Fibroblast of lung (primary cell): Measurements from ENCODE around the gene WDFY2.

Experiments
- EZH2 ChIP-seq: IDR thresholded peaks from 2 replicates; pipeline ENCODE4 v1.5.1; 2012; ENCODE audit warnings: low read length, control low read depth, mild to moderate bottlenecking; ENCODE audit errors: missing control alignments
- TF ChIP-seq, protein P1 (sequence below), 2 donors: IDR thresholded peaks in 1 of 2; conservative IDR thresholded peaks in 1 of 2; 1 replicate in 1 of 2; 2 replicates in 1 of 2; pipeline ENCODE4 v1.5.1; 2011 to 2012; ENCODE audit warnings: low read length in 2 of 2, control low read depth in 1 of 2, inconsistent platforms in 1 of 2, low read depth in 1 of 2, mild to moderate bottlenecking in 1 of 2

- TF ChIP-seq, protein P1, sequence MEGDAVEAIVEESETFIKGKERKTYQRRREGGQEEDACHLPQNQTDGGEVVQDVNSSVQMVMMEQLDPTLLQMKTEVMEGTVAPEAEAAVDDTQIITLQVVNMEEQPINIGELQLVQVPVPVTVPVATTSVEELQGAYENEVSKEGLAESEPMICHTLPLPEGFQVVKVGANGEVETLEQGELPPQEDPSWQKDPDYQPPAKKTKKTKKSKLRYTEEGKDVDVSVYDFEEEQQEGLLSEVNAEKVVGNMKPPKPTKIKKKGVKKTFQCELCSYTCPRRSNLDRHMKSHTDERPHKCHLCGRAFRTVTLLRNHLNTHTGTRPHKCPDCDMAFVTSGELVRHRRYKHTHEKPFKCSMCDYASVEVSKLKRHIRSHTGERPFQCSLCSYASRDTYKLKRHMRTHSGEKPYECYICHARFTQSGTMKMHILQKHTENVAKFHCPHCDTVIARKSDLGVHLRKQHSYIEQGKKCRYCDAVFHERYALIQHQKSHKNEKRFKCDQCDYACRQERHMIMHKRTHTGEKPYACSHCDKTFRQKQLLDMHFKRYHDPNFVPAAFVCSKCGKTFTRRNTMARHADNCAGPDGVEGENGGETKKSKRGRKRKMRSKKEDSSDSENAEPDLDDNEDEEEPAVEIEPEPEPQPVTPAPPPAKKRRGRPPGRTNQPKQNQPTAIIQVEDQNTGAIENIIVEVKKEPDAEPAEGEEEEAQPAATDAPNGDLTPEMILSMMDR (conservative IDR thresholded peaks at IDR 0.05 in 1 of 2, IDR thresholded peaks at IDR 0.05 in 1 of 2; ENCODE audit: low read depth in 1 of 2, low read length in 2 of 2), result no peak
- TF ChIP-seq EZH2, result no peak
Observed at GRCh38 chr13:51771418-51772104, 187.3 kb downstream of the WDFY2 start.
